ENCODE measurements around the gene STX17. TPM values are rescaled to one million over a fixed set of nuclear protein-coding genes. Genes with fewer than 3 reads are reported as not detected.

Gene STX17
- total RNA-seq, 1 donor: 35.0 TPM

GRCh38 chr9:99936947-99937587 is 30.6 kb downstream of the STX17 start:
- no peak for TF ChIP-seq CTCF (IDR thresholded peaks at IDR 0.05; ENCODE audit: insufficient read depth, low read depth, low read length)
- no peak for DNase-seq (ENCODE audit: low read depth)
- no peak overlapping the region for H3K4me3 ChIP-seq (ENCODE audit: low read depth, low read length)

- DNase-seq (ENCODE audit: low read depth): no peak
- H3K4me3 ChIP-seq (ENCODE audit: low read depth, low read length): no peak overlapping the region
- peak; percentile 38 for TF ChIP-seq CTCF (IDR thresholded peaks at IDR 0.05; ENCODE audit: insufficient read depth, low read depth, low read length)
Observed at GRCh38 chr9:99947395-99947794, 40.9 kb downstream of the STX17 start.

- DNase-seq (ENCODE audit: low read depth): no peak
- no peak for TF ChIP-seq CTCF (IDR thresholded peaks at IDR 0.05; ENCODE audit: insufficient read depth, low read depth, low read length)
- no peak overlapping the region for H3K4me3 ChIP-seq (ENCODE audit: low read depth, low read length)
Observed at GRCh38 chr9:99948482-99948881, 42.0 kb downstream of the STX17 start.

- H3K4me3 ChIP-seq (ENCODE audit: low read depth, low read length): no peak overlapping the region
- TF ChIP-seq CTCF (IDR thresholded peaks at IDR 0.05; ENCODE audit: insufficient read depth, low read depth, low read length): no peak
- no peak for DNase-seq (ENCODE audit: low read depth)
Observed at GRCh38 chr9:99948896-99949295, 42.4 kb downstream of the STX17 start.

- no peak overlapping the region for H3K4me3 ChIP-seq (ENCODE audit: low read depth, low read length)
- no peak for TF ChIP-seq CTCF (IDR thresholded peaks at IDR 0.05; ENCODE audit: insufficient read depth, low read depth, low read length)
- DNase-seq (ENCODE audit: low read depth): no peak
Observed at GRCh38 chr9:99953861-99954507, 47.5 kb downstream of the STX17 start.

- no peak overlapping the region for H3K4me3 ChIP-seq (ENCODE audit: low read depth, low read length)
- DNase-seq (ENCODE audit: low read depth): no peak
- TF ChIP-seq CTCF (IDR thresholded peaks at IDR 0.05; ENCODE audit: insufficient read depth, low read depth, low read length): no peak
Observed at GRCh38 chr9:99954819-99955218, 48.4 kb downstream of the STX17 start.

Data from fibroblast of villous mesenchyme (primary cell).